HepG2 (cell line): ENCODE measurements around the gene TNK1. TPM values are rescaled to one million over a fixed set of nuclear protein-coding genes. Genes with fewer than 3 reads are reported as not detected.

Source experiments
- ATAC-seq: fragments of 200-7000 bp; cut with Tn5 transposase; 3 replicates; pipeline ENCODE4 v1.9.1; 2020; ENCODE audit warnings: mild to moderate bottlenecking, moderate library complexity
- BruUV-seq: library from RNA; stranded (reverse); fragments of 400-500 nt; replicated peaks from 2 replicates; lab custom pipeline; 2021; lab: Mats Ljungman, UMichigan
- CTCF ChIA-PET: fragments of 300-600 bp; formaldehyde crosslinking; extraction: SDS; loops from one replicate; lab custom pipeline; 2021; ENCODE audit warnings: low total read pairs, inconsistent platforms, low intra/inter-chr PET ratio; lab: Yijun Ruan, JAX
- POLR2A ChIA-PET: fragments of 350-600 bp; sonication (Branson Sonifier 250); formaldehyde crosslinking; loops from one replicate; lab custom pipeline; 2020; ENCODE audit warnings: antibody characterized with exemption, inconsistent platforms; lab: Yijun Ruan, JAX
- DNase-seq: peaks from one replicate; pipeline ENCODE4 v3.0.0-alpha.2; 2015; ENCODE audit warnings: low spot score
- FAIRE-seq: peaks from 3 replicates; lab custom pipeline; 2011; peaks lifted over from hg19 to GRCh38; lab: Jason Lieb, UNC
- H2AFZ ChIP-seq: one replicate; pipeline ENCODE4 v1.6.1; 2011; ENCODE audit warnings: low read length, inconsistent platforms
- H3K27ac ChIP-seq: fragments of 300-600 bp; 3 replicates; pipeline ENCODE4 v1.8.0; 2011; ENCODE audit warnings: mixed run types, mild to moderate bottlenecking, mixed read lengths, low read length, inconsistent platforms; ENCODE audit not compliant: insufficient read depth; ENCODE audit errors: extremely low read length
- H3K27me3 ChIP-seq, 2 experiments: fragments of 200-600 bp in 1 of 2; 2 replicates in 1 of 2; 3 replicates in 1 of 2; pipeline versions ENCODE4 v1.6.0 to v1.8.0; 2011; ENCODE audit warnings: low read length in 2 of 2, mild to moderate bottlenecking in 2 of 2, moderate library complexity in 2 of 2, inconsistent platforms in 1 of 2; ENCODE audit not compliant: insufficient read depth in 2 of 2, control insufficient read depth in 1 of 2
- H3K36me3 ChIP-seq, 2 experiments: fragments of 200-600 bp in 1 of 2; replicated peaks in 1 of 2; 2 replicates in 1 of 2; 3 replicates in 1 of 2; pipeline versions ENCODE4 v1.5.1 to v1.8.0; 2011; ENCODE audit warnings: low read length in 2 of 2, inconsistent platforms in 1 of 2; ENCODE audit not compliant: insufficient read depth in 2 of 2, control insufficient read depth in 1 of 2
- H3K4me1 ChIP-seq: 2 replicates; pipeline ENCODE4 v1.5.1; 2012; ENCODE audit warnings: low read length, inconsistent platforms; ENCODE audit not compliant: insufficient read depth
- H3K4me2 ChIP-seq: 2 replicates; pipeline ENCODE4 v1.6.0; 2011; ENCODE audit warnings: low read depth, low read length, inconsistent platforms
- H3K4me3 ChIP-seq, 3 experiments: fragments of 200-600 bp in 1 of 3; sonication (generic), shearing (Covaris generic) in 1 of 3; replicated peaks in 1 of 3; 2 replicates each; pipeline ENCODE4 v1.5.1; 2011 to 2016; ENCODE audit warnings: low read length in 3 of 3, inconsistent platforms in 2 of 3, low read depth in 2 of 3, mild to moderate bottlenecking in 2 of 3, control low read depth in 1 of 3, mixed read lengths in 1 of 3; ENCODE audit not compliant: insufficient read depth in 1 of 3
- H3K79me2 ChIP-seq: one replicate; pipeline ENCODE4 v1.6.1; 2011; ENCODE audit warnings: low read length, inconsistent platforms; ENCODE audit not compliant: insufficient read depth
- H3K9ac ChIP-seq: 2 replicates; pipeline ENCODE4 v1.6.0; 2011; ENCODE audit warnings: mild to moderate bottlenecking, low read depth, low read length, inconsistent platforms; ENCODE audit not compliant: insufficient read depth
- H3K9me3 ChIP-seq: 2 replicates; pipeline ENCODE4 v1.5.1; 2012; ENCODE audit warnings: mild to moderate bottlenecking, low read length
- H4K20me1 ChIP-seq: 2 replicates; pipeline ENCODE4 v1.6.0; 2011; ENCODE audit warnings: inconsistent platforms, mild to moderate bottlenecking, low read length, moderate library complexity; ENCODE audit not compliant: insufficient read depth
- AHR ChIP-seq: IDR thresholded peaks from 2 replicates; pipeline ENCODE4 v1.6.1; 2018; ENCODE audit warnings: missing genetic modification reagents, missing compliant biosample characterization
- BRCA1 ChIP-seq: sonication (generic); formaldehyde crosslinking; IDR thresholded peaks from 2 replicates; pipeline ENCODE4 v1.4.0; 2020; ENCODE audit warnings: missing genetic modification reagents
- CEBPB ChIP-seq: IDR thresholded peaks from 2 replicates; pipeline ENCODE4 v1.6.1; 2011; ENCODE audit warnings: low read depth, low read length, improper control_type of control experiment, borderline replicate concordance
- ETV5 ChIP-seq: IDR thresholded peaks from 2 replicates; pipeline ENCODE4 v1.6.1; 2018; ENCODE audit warnings: missing biosample characterization, missing genetic modification reagents, inconsistent platforms, borderline replicate concordance
- JDP2 ChIP-seq: sonication (generic); formaldehyde crosslinking; IDR thresholded peaks from 2 replicates; pipeline ENCODE4 v1.8.1; 2022; ENCODE audit warnings: missing genetic modification reagents, borderline replicate concordance
- KLF16 ChIP-seq, 2 experiments: sonication (generic) in 1 of 2; formaldehyde crosslinking in 1 of 2; IDR thresholded peaks; 2 replicates each; pipeline versions ENCODE4 v1.6.1 to v1.8.0; 2016 to 2023; ENCODE audit warnings: missing genetic modification reagents in 2 of 2, missing compliant biosample characterization in 1 of 2
- LCORL ChIP-seq, 2 experiments: fragments of 450-650 bp in 1 of 2; sonication (generic) in 1 of 2; formaldehyde crosslinking in 1 of 2; IDR thresholded peaks; 2 replicates each; pipeline versions ENCODE4 v1.5.0 to v1.6.1; 2017 to 2020; ENCODE audit warnings: antibody characterized with exemption in 1 of 2, missing genetic modification reagents in 1 of 2
- NR1H2 ChIP-seq: sonication (generic); formaldehyde crosslinking; IDR thresholded peaks from 2 replicates; pipeline ENCODE4 v1.8.1; 2022; ENCODE audit warnings: low read depth, missing genetic modification reagents, borderline replicate concordance
- SALL2 ChIP-seq: sonication (generic); formaldehyde crosslinking; IDR thresholded peaks from 2 replicates; pipeline ENCODE4 v1.8.1; 2023; ENCODE audit warnings: mild to moderate bottlenecking, missing genetic modification reagents, inconsistent platforms
- STAT6 ChIP-seq: sonication (generic); formaldehyde crosslinking; IDR thresholded peaks from 2 replicates; pipeline ENCODE4 v1.4.0; 2020; ENCODE audit warnings: missing genetic modification reagents, mild to moderate bottlenecking, borderline replicate concordance
- ZEB1 ChIP-seq: IDR thresholded peaks from 2 replicates; pipeline ENCODE4 v1.6.1; 2012; ENCODE audit warnings: mild to moderate bottlenecking, low read depth, inconsistent platforms; ENCODE audit not compliant: insufficient replicate concordance
- ZNF136 ChIP-seq: sonication (generic); formaldehyde crosslinking; IDR thresholded peaks from 2 replicates; pipeline ENCODE4 v1.8.1; 2022; ENCODE audit warnings: low read depth, mild to moderate bottlenecking, moderate library complexity, missing genetic modification reagents
- ZNF253 ChIP-seq: sonication (generic); formaldehyde crosslinking; IDR thresholded peaks from 2 replicates; pipeline ENCODE4 v1.8.0; 2022; ENCODE audit warnings: mild to moderate bottlenecking, missing genetic modification reagents, borderline replicate concordance
- ZNF740 ChIP-seq: sonication (generic); formaldehyde crosslinking; IDR thresholded peaks from 2 replicates; pipeline ENCODE4 v1.4.0; 2020; ENCODE audit warnings: missing genetic modification reagents
- ZNF781 ChIP-seq: sonication (generic); formaldehyde crosslinking; IDR thresholded peaks from 2 replicates; pipeline ENCODE4 v1.5.1; 2020; ENCODE audit warnings: borderline replicate concordance, mild to moderate bottlenecking, missing genetic modification reagents; ENCODE audit errors: not compliant biosample characterization
- WGBS: methylation state at CpG from one replicate; pipeline ENCODE4 v1.1.6; 2017; ENCODE audit warnings: low lambda C conversion rate; 5-methylcytosine and 5-hydroxymethylcytosine counted together
- in situ Hi-C: cut with HindIII; loops from 2 replicates; pipeline ENCODE4 v1.10.0; 2017; ENCODE audit warnings: low pct_unique_long_range_greater_than_20kb; ENCODE audit not compliant: extremely low pct_ligation_motif_present
- intact Hi-C: fragments of 100-400 bp; cut with micrococcal nuclease; formaldehyde crosslinking; loops from one replicate; pipeline ENCODE4 v1.10.0; 2022; ENCODE audit not compliant: unreplicated experiment
- polyA plus RNA-seq, 8 experiments: library from polyadenylated mRNA; depleted of rRNA in 3 of 8; stranded (reverse) in 7 of 8; unstranded in 1 of 8; fragments of >200 nt; fragmentation: Illumina TruSeq in 4 of 8; extraction: Trizol in 4 of 8; gene quantifications; 2 replicates each; pipeline versions ENCODE4 v1.2.1 to v1.2.3, GENCODE V29; 2011 to 2016; ENCODE audit warnings: low read depth in 4 of 8, missing spikeins in 1 of 8, mixed read lengths in 1 of 8; ENCODE audit not compliant: insufficient read depth in 1 of 8
- total RNA-seq, 5 experiments: library from RNA; depleted of rRNA; stranded (reverse); fragments of >200 nt; fragmentation: Illumina TruSeq; extraction: Trizol; gene quantifications; 2 replicates each; pipeline ENCODE4 v1.2.3, GENCODE V29; 2016; ENCODE audit warnings: low read depth in 1 of 5

TNK1 gene
- total and polyA plus RNA-seq, 2 of the 13 experiments (the other 11 are each of a cell fraction or from before 2014, with no cell fraction given): 2.0 to 3.5 TPM

- DNase-seq (no peak), ATAC-seq (no peak), FAIRE-seq (no peak)
- ChIA-PET POLR2A (interaction anchor here (1.6 kb wide), 1 partner anchor 26 kb away, joined by 3 read pairs; the partner anchor contains the start of gene TMEM256), CTCF (no interaction called here)
- H3K4me1 ChIP-seq: peaks cover 10% of the 10 kb centered on the region
- no peaks in the 10 kb centered on the region for H3K9me3 ChIP-seq
- H3K79me2 ChIP-seq: no peaks in the 10 kb centered on the region
- in situ Hi-C loops (no loop called here), intact Hi-C loops (no loop called here)
- no peak overlapping the region for H3K4me3 ChIP-seq
- no peaks in the 10 kb centered on the region for H3K36me3 ChIP-seq
- no peak overlapping the region for H3K27ac ChIP-seq
- no peak overlapping the region for H3K4me2 ChIP-seq
- TF ChIP-seq AHR: no peak
- no peak for TF ChIP-seq NR1H2
- TF ChIP-seq BRCA1 (CRISPR knock-in tag): no peak
- TF ChIP-seq ZEB1: no peak
- no peak for TF ChIP-seq SALL2
- no peak for TF ChIP-seq KLF16 (CRISPR knock-in tag; IDR thresholded peaks at IDR 0.05)
- no peak for TF ChIP-seq ZNF781 (CRISPR knock-in tag)
- TF ChIP-seq ZNF740 (CRISPR knock-in tag): no peak
- TF ChIP-seq ETV5 (CRISPR knock-in tag): no peak
- no peak for TF ChIP-seq ZNF253 (CRISPR knock-in tag)
- no peak for TF ChIP-seq LCORL (IDR thresholded peaks at IDR 0.05)
- TF ChIP-seq LCORL (CRISPR knock-in tag; IDR thresholded peaks at IDR 0.05): no peak
- no peak for TF ChIP-seq CEBPB
- TF ChIP-seq ZNF136: no peak
- no peak for TF ChIP-seq JDP2 (CRISPR knock-in tag)
- no peak for TF ChIP-seq STAT6
- H4K20me1 ChIP-seq: no peaks in the 10 kb centered on the region
- no peak overlapping the region for H2AFZ ChIP-seq
- H3K9ac ChIP-seq: no peak overlapping the region
- H3K27me3 ChIP-seq: peaks cover 2 to 3% of the 10 kb centered on the region in 2 experiments; a peak in 3 of 5 replicates
- WGBS: 44% methylated on average over 7 of the region's 10 CpGs
- no TSS peak for BruUV-seq
Measured at GRCh38 chr17:7429722-7430121, 48.8 kb downstream of the TNK1 start.
